ENCODE results near the gene ALDH1L1.
A peak's percentile ranks its signal among the peaks of the same experiment; 100 is the strongest.

ALDH1L1 gene

GRCh38 chr3:126180477-126181397 is at the start of gene ALDH1L1:
TSS of gene ALDH1L1 (minus strand) at chr3:126180586. CDS start at chr3:126160979, 19,607 bp downstream.
- peak; percentile 73 for DNase-seq (ENCODE audit: low spot score)

DNA sequence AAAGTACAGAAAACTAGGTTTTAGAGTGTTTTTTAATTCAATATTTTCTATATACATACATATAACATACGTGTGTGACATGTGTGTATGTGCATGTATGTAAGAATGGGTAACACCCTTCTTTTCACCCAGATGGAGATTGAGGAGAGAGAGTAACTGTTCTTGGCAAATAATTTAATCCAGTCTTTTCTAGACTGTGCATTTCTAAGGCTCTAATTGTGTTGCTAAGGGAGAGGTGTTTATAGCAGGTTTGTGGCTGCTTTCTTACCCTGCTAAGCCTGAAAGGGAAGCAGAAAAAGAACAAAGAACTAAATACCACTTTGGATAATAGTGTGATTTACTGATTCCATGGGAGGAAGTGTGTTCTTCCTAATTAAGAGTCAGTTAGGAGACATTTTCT is 46.0 kb upstream of the ALDH1L1 start:
- no peak for DNase-seq (ENCODE audit: low spot score)

DNA sequence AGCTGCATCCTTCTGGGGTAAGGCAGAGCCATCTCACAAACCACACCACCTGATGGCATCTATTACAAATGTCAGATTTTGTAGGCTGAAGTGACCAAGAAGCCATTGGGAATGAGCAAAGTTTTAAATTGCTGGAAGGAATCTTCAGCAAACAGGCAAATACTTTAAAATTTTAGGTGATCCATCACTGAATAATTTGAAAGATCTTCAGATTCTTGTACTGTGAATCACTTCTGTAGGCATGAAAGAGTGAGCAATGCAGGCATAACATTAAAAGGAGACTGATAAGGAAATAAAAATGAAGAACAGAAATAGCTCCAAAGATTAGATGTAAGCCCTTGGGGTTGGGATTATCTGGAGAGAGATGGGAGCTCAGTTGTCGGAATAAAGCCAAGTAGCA is 36.0 kb upstream of the ALDH1L1 start:
- DNase-seq (ENCODE audit: low spot score): no peak

DNA sequence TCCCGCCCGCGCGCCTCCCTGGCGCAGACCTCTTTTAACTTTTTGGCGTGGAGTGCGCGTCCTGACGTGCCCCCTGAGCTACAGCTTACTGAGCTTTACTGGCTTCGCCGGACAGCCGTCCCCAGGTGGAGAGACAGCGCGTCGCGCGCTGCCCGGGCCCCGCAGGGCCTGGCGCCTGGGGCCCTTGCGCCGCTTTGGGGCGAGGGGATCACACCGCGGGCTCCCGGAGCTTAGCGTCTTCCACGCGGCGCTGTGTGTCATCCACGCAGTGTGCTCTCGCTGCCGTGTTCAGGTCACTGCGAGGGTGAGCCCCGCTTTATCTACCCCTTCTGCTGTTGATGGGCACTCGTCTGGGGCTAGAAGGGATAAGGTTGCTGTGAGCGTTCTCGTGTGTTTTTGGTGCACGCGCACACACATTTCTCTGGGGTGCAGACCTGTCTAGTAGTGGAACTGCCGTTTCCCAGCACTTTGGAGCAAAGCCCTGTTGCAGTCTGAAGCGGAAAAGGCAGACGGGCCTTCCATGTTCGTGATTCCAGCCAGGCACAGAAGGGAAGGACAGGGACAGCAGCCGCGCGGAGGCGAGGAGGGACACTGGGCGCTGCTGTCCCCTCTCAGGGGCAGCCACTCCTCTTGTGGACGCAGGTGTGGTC is 33.1 kb upstream of the ALDH1L1 start:
- peak; percentile 43 for DNase-seq (ENCODE audit: low spot score)

GRCh38 chr3:126212620-126213378 is 32.4 kb upstream of the ALDH1L1 start:
- peak; percentile 34 for DNase-seq (ENCODE audit: low spot score)

GRCh38 chr3:126212250-126212619 is 31.8 kb upstream of the ALDH1L1 start:
- DNase-seq (ENCODE audit: low spot score): no peak

DNA sequence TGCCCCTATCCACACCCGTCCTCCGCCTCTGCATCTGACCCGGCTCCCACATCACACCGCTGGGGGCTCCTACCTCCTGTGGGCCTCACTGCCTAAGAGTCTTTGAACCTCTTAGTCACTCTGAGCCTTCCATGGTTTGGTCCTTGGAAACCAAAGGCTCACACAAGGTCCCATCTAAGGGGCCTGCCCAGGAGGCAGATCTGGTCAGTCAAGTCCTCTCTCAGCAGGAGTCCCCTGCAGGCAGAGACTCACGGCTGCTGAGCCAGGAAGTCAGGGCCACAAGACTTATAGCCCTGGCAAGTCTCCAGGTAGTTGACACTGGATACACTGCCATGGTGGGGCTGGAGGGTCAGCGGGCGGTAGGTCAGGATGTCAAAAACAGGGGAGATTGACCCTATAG is 31.2 kb upstream of the ALDH1L1 start:
- no peak for DNase-seq (ENCODE audit: low spot score)

- no peak for DNase-seq (ENCODE audit: low spot score)
Observed at GRCh38 chr3:126210606-126211005, 30.2 kb upstream of the ALDH1L1 start.

- DNase-seq (ENCODE audit: low spot score): no peak
Observed at GRCh38 chr3:126209741-126210140, 29.4 kb upstream of the ALDH1L1 start.

DNA sequence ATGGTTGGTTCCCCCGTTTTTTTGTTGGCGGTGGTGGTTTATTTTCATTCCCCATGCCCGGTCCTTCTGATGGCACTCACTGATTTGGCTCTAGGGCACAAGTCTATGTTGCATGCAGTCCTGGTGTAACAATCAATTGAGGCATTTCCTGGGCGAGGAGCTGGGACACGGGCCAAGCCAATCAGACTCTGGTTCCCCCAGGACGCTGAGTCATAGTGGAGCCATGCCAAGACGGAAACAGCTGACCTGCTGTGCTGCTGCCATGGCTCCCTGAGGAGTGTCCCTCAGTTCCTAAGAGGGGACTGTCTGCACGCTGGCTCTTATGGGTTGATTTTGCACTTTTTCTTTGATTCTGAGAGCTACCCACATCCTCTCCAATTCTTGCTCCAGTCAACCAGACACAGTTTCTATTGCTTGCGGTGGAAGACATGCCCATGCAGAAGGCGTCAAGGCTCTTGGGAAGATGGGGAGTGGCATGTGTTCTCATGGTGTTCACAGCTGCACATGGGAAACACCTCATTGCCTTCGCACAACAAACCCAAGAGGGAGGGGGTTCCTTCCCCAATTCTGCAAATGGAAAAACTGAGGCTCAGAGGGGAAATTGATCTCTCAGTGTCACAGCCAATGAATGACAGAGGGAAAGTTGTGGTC is 28.3 kb upstream of the ALDH1L1 start:
- no peak for DNase-seq (ENCODE audit: low spot score)

- DNase-seq (ENCODE audit: low spot score): no peak
Observed at GRCh38 chr3:126208182-126208581, 27.8 kb upstream of the ALDH1L1 start.

- peak; percentile 91 for DNase-seq (ENCODE audit: low spot score)
Observed at GRCh38 chr3:126207166-126207565, 26.8 kb upstream of the ALDH1L1 start.

DNA sequence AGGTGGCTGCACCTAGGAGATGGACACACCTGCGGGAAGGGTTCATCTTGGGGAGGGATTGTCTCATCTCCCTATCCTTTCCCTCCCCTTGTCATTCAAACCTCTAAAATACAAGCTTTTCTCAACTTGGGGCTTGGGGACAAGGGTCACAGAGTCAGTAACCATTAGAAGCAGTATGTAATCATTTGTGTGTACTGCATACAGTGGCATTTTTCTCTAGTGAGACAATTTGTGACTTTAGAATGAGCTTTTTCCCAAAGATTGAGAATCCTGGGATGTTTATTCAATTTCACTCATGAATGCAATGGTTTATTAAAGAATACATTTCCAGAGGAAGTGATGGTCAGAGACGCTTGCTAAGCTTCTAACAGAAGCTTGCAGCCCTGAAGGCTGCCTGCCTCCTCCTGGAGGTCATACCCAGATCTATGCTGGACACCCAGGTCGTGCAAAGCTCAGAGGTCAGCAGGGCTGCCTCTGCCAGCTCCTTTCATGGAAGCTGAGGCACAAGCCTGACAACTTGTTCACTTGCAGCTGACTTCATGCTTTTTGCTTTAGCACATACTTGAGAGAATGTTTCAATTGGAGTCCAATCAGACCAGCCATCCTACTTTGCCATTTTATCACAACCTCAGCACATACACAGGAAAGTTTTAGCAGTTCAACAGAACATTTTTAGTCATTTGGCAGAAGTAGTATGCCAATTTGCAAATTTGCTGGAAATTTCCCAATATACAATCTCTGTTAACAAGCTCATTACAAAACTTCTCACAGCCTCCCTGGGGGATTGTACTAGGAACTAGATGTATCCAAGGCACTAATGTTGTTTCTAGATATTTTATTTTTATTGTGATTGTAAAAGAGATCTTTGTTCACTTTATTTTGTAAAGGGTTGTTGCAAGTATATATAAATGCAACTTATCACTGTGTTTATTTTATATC is 25.6 kb upstream of the ALDH1L1 start:
- DNase-seq (ENCODE audit: low spot score): no peak

DNA sequence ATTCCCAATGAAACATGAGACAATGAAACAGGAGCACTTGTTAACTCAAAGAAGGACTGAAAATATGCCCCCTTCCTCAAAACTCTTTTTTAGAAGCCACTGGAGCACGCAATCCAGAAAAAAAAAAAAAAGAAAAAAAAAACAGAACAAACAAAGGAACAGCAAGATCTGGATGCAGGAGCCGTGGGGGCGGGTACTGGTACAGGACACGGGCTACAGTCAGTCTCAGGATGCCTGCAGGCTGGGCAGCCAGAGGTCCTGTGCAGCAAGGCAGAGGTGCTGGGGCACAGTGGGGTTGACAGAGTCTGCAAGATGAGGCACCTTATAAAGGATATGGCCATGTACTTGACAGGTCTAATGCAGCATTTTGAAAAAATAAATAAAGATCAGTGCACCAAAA is 22.3 kb upstream of the ALDH1L1 start:
- no peak for DNase-seq (ENCODE audit: low spot score)

- peak; percentile 95 for DNase-seq (ENCODE audit: low spot score)
Observed at GRCh38 chr3:126202276-126202675, 21.9 kb upstream of the ALDH1L1 start.

- no peak for DNase-seq (ENCODE audit: low spot score)
Observed at GRCh38 chr3:126201168-126201567, 20.8 kb upstream of the ALDH1L1 start.

DNA sequence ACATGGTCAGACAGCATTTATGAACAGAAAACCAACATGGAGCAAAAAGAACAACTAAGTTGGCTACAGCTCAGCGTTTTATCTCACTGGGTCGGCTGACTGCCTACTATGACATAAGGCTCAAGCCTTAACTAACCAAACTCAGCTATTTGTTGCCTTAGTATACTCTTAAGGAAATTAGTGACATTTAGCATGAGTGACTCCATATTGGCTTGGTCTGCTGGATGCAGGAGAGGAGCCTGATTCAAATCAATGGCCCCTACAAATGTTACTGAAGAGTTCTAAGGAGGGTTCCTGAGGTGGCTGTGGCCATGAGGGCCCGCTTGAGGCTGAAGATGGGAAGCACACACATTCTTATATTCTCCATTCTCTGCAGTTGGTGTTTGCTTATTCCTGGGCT is 20.1 kb upstream of the ALDH1L1 start:
- DNase-seq (ENCODE audit: low spot score): no peak

GRCh38 chr3:126199256-126199655 is 18.9 kb upstream of the ALDH1L1 start:
- DNase-seq (ENCODE audit: low spot score): no peak

DNA sequence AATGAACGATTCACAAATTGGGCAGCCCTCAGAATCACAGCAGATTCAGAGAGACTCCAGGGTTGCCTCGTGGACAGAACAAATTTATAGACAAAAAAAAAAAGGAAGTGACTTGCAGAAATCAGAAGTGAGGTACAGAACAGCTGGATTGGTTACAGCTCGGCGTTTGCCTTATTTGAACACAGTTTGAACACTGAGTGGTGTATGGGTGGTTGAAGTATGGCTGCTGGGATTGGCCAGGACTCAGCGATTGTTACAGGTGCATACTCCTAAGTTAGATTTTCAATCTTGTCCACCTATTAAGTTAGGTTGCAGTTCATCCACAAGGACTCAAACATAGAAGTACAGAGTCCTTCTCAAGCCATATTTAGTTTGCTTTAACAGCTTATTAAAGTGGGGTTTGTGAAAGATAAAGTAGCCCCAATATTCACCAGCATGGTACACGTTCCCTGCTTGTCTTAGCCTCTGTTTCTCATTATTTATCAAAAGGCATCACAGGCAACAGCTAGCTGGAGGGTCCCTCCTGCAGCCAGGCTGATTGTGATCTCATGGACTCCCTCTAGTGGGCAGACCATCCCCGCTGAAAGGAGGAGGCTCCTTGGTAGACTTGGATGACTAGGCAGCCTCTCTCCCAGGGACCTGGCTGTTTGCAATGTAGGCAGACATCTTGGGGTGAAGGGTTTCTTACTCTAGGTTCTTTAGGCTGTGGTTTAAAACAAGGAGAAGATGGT is 17.6 kb upstream of the ALDH1L1 start:
- peak; percentile 84 for DNase-seq (ENCODE audit: low spot score)

DNA sequence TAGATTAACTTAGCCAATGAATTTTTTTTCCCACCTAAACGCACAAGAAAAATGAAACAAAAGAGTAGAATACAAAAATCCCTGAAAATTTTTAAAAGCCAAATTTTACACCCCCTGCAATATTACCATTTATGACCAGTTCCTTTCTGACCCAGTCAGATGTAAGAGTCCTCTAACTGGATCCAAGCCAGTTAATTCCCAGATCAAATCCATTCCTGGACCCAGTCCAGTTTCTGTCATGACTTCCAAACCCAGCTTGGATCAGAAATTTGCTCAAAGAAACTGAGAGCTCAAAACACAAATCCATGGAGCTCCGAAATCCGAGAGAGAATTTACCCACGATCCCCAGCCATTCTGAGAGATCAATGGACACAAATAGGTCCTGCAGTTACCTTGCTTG is 17.0 kb upstream of the ALDH1L1 start:
- DNase-seq (ENCODE audit: low spot score): no peak

Data from cerebellar cortex (tissue), 1 donor.